Tibial nerve (tissue), 4 donors: ENCODE measurements around the gene DLG1. TPM values are rescaled to one million over a fixed set of nuclear protein-coding genes. Genes with fewer than 3 reads are reported as not detected.

Source experiments
- DNase-seq, 2 donors: peaks; one replicate each; pipeline ENCODE4 v3.0.0-alpha.2; 2019; ENCODE audit warnings: low spot score in 2 of 2
- H3K27ac ChIP-seq, 4 donors: fragments of 200-600 bp; sonication (generic) in 3 of 4; one replicate each; pipeline ENCODE4 v1.5.1; 2017 to 2019; ENCODE audit warnings: mild to moderate bottlenecking in 1 of 4
- H3K27me3 ChIP-seq, 2 donors: fragments of 200-600 bp; sonication (generic) in 1 of 2; one replicate each; pipeline versions ENCODE4 v1.5.1 to v1.6.0; 2017 to 2019
- H3K36me3 ChIP-seq, 3 donors: fragments of 200-600 bp; sonication (generic); one replicate each; pipeline ENCODE4 v1.5.1; 2018 to 2019
- H3K4me1 ChIP-seq, 4 donors: fragments of 200-600 bp; sonication (generic) in 3 of 4; one replicate each; pipeline ENCODE4 v1.5.1; 2017 to 2019
- H3K4me3 ChIP-seq, 4 donors: fragments of 200-600 bp; sonication (generic) in 3 of 4; one replicate each; pipeline ENCODE4 v1.5.1; 2017 to 2019; ENCODE audit warnings: mild to moderate bottlenecking in 1 of 4, moderate library complexity in 1 of 4
- H3K9me3 ChIP-seq, 4 donors: fragments of 200-600 bp; sonication (generic) in 3 of 4; one replicate each; pipeline ENCODE4 v1.5.1; 2017 to 2019
- EP300 ChIP-seq, 2 donors: sonication (generic); formaldehyde crosslinking; IDR thresholded peaks; one replicate each; pipeline ENCODE4 v1.6.1; 2017; ENCODE audit warnings: antibody characterized with exemption in 2 of 2, mild to moderate bottlenecking in 1 of 2
- POLR2A ChIP-seq, 2 donors: fragments of 450-650 bp; IDR thresholded peaks; one replicate each; pipeline ENCODE4 v1.6.1; 2017; ENCODE audit warnings: antibody characterized with exemption in 2 of 2, mild to moderate bottlenecking in 2 of 2, moderate library complexity in 2 of 2
- WGBS, 2 donors: methylation state at CpG; one replicate each; pipeline ENCODE4 v1.1.5; 2018; 5-methylcytosine and 5-hydroxymethylcytosine counted together
- total RNA-seq, 4 donors: library from RNA; depleted of rRNA; stranded (reverse); fragments of >200 nt; gene quantifications; one replicate each; pipeline ENCODE4 v1.1.0, GENCODE V29; 2016
- TF ChIP-seq, protein P1 (sequence below), 5 experiments: fragments of 200-600 bp in 3 of 5; fragments of 450-650 bp in 2 of 5; sonication (generic) in 3 of 5; IDR thresholded peaks; one replicate each; pipeline ENCODE4 v1.5.1; 2016 to 2019; ENCODE audit warnings: antibody characterized with exemption in 5 of 5, mild to moderate bottlenecking in 3 of 5, moderate library complexity in 2 of 5

Gene DLG1
- total RNA-seq, 4 donors from 2014 or later = 49.2 to 94.0 (median 71.1) TPM

DNA sequence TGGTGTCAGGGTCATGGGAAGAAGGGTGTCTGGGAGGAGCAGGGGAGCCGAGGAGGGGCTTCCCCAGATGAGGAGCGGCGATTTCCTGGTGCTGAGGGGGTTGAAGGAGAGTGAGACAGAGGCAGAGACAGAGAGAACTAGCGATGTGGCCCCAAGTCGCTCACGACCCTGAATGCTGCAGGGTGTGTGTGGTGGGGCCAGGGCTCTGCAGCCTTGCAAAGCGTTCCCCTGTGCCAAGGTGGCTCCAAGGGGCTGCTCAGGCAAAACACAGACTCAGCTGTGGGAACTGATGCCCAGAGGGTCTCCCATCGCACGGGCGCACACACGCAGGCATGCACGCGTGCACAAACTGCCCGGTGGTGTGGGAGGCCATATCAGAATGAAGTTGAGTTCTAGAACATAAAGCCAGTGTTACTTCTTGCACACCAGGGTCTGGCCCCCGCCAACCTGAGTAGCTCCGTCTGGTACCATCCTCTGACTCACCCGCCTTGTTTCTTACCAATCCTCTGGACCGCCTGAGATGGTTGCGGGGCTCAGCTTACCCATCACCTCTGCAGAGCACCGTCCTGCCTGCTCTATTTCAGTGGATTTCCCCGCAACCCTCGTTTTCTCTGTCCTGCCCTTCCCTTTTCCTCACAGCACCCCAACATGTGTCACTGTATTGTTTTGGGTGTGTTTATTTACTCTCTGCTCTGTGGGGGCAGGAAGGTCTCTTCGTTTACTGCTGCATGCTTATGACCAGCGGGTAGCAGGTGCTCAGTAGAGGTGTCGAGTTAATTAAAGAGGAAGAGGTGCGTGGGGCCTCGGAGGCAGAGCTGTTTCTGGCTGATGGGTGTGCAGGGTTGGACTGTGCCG lies 273.3 kb downstream of the DLG1 start:
- 87 to 89% methylated on average over 28 of the region's 28 CpGs for WGBS, 2 donors
- H3K27me3 ChIP-seq = peaks cover 0 to 20% of the 10 kb centered on the region in 2 donors
- TF ChIP-seq, protein P1, sequence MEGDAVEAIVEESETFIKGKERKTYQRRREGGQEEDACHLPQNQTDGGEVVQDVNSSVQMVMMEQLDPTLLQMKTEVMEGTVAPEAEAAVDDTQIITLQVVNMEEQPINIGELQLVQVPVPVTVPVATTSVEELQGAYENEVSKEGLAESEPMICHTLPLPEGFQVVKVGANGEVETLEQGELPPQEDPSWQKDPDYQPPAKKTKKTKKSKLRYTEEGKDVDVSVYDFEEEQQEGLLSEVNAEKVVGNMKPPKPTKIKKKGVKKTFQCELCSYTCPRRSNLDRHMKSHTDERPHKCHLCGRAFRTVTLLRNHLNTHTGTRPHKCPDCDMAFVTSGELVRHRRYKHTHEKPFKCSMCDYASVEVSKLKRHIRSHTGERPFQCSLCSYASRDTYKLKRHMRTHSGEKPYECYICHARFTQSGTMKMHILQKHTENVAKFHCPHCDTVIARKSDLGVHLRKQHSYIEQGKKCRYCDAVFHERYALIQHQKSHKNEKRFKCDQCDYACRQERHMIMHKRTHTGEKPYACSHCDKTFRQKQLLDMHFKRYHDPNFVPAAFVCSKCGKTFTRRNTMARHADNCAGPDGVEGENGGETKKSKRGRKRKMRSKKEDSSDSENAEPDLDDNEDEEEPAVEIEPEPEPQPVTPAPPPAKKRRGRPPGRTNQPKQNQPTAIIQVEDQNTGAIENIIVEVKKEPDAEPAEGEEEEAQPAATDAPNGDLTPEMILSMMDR (IDR thresholded peaks at IDR 0.05) = no peak
- TF ChIP-seq EP300 (IDR thresholded peaks at IDR 0.05) (no peak), POLR2A (IDR thresholded peaks at IDR 0.05) (no peak)

DNA sequence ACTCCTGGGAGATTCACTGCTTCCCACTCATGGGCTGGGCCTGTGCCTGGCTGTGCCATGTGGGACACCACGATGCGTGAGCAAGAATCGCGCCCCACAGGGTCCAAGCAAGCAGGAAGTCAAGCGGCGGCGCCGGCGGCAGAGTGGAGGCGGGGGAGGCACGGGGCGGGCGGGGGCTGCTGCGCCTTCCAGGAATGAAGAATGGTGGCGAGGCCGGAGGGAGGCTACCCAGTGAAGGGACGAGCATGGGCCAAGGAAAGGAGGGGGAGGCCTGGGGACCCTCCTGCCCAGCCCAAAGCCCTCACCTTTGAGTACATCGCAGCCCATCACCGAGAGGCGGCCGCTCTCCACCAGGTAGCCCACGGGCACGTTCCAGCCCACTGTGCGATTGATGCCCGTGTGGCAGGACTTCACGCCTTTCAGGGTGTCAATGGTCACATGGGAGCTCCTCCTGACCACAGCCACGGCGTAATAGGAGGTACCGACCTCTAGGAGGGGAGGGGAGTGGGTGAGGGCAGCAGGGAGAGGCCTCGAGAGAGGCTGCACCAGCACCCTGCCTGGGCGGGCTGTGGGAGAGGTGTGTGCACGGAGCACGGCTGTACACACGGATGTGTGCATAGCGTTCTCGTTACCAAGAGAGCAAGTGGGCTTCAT lies 274.3 kb downstream of the DLG1 start:
- H3K36me3 ChIP-seq = no peaks in the 10 kb centered on the region
- H3K4me1 ChIP-seq = peaks cover 0 to 21% (median 4%) of the 10 kb centered on the region in 4 donors
- H3K27ac ChIP-seq = no peak overlapping the region
- whole genome bisulfite sequencing, 2 donors = 78 to 84% methylated on average over 32 to 36 of the region's 36 CpGs
- H3K27me3 ChIP-seq = peaks cover 0 to 15% of the 10 kb centered on the region in 2 donors
- H3K9me3 ChIP-seq = no peaks in the 10 kb centered on the region
- TF ChIP-seq POLR2A (IDR thresholded peaks at IDR 0.05) (no peak), EP300 (IDR thresholded peaks at IDR 0.05) (no peak)
- TF ChIP-seq, protein P1 (IDR thresholded peaks at IDR 0.05) = no peak
- no peak for DNase-seq
- H3K4me3 ChIP-seq = no peak overlapping the region

More for the DNA sequence above, 273.3 kb downstream of the DLG1 start:
- no peak for DNase-seq
- H3K27ac ChIP-seq = no peak overlapping the region
- no peaks in the 10 kb centered on the region for H3K36me3 ChIP-seq
- no peaks in the 10 kb centered on the region for H3K9me3 ChIP-seq
- peaks cover 0 to 30% (median 10%) of the 10 kb centered on the region in 4 donors for H3K4me1 ChIP-seq
- no peak overlapping the region for H3K4me3 ChIP-seq

DNA sequence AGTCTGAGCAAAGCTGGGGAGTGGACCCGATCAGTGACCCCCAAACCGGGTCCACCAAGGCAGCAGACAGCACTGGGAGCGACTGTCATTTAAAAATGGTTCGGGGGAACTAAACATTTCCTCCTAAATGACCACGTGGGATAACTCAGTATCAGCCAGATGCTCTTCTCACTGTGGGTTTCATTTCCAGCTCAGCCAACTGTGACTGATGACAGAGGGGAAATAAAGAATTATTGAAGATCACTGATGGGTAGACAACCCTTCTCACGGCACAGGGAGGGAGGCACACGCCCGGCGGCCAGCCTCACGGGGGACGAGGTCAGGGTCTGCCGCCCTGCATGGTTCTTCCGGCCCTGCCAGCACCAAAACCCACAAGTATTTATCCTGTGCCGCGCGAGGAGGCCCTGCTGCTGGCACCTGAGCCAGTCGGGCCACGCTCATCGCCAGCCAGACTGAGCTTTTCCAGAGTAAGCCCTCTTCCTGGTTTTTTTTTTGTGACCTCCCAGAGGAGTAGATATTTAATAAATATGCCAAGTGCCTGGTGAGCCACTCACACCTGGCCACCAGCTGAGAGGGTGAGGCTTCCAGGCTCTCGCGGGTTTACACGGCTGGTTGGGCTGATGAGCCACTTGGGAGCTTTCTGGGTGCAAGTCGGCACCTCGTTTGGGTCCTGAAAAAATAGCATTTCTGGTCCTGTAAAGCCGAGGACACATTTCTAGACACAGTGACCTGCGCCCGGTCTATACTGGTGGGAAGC lies 275.0 kb downstream of the DLG1 start:
- Histone ChIP-seq H3K27ac (no peak overlapping the region), H3K4me1 (peaks cover 0 to 14% (median 0%) of the 10 kb centered on the region in 4 donors), H3K27me3 (peaks cover 0 to 12% of the 10 kb centered on the region in 2 donors), H3K9me3 (no peaks in the 10 kb centered on the region), H3K4me3 (no peak overlapping the region), H3K36me3 (no peaks in the 10 kb centered on the region)
- 45 to 58% methylated on average over 27 of the region's 27 CpGs for WGBS, 2 donors
- no peak for DNase-seq
- TF ChIP-seq EP300 (IDR thresholded peaks at IDR 0.05) (no peak), POLR2A (IDR thresholded peaks at IDR 0.05) (no peak)
- TF ChIP-seq, protein P1 (IDR thresholded peaks at IDR 0.05) = no peak

DNA sequence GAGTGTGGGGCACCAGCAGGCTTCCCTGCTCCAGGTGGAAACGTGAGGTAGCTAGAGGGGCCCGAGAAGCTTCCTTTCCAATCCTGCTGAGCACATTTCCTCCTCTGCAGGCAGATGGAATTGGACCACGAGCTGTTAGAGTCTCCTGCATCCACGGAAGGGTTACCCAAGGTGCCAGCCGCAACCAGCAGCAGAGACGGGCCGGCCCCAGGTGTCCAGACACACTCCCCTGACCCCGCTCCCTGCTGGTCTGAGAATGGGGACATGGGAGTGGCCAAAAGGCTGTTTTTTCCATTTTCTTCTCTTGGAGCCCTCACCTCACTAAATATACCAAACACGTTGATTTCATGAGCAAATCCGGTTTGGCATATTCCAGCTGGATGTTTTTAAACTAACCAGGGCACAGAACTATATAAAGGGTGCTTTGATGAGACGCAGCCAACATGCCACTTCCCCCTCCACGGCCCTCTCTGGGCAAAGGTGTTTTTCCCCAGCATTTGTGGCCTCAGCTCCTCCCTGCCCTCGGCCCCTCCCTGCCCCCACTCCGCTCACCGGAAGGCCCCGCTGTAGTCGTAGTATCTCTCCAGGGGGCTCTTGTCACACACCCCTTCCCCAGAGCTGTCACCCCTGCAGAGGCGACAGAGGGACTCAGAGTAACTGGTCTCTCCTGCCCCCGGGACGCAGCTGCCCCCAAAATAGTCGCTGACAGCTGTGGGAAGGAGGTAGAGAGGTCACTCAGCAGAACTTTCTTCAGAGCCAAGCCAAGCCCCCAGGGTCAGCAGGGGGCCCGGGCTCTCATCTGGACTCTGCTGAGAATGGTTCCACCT lies 275.8 kb downstream of the DLG1 start:
- 34 to 39% methylated on average over 21 to 22 of the region's 22 CpGs for WGBS, 2 donors

More for the DNA sequence above, 275.8 kb downstream of the DLG1 start:
- Histone ChIP-seq H3K36me3 (no peaks in the 10 kb centered on the region), H3K27me3 (peaks cover 0 to 12% of the 10 kb centered on the region in 2 donors), H3K9me3 (no peaks in the 10 kb centered on the region), H3K4me1 (peaks cover 0 to 13% (median 0%) of the 10 kb centered on the region in 4 donors), H3K27ac (no peak overlapping the region), H3K4me3 (no peak overlapping the region)
- no peak for DNase-seq
- TF ChIP-seq EP300 (IDR thresholded peaks at IDR 0.05) (no peak), POLR2A (IDR thresholded peaks at IDR 0.05) (no peak)
- TF ChIP-seq, protein P1 (IDR thresholded peaks at IDR 0.05) = no peak
